Lower leg skin (tissue), 3 donors: ENCODE results near the gene ABLIM1.

Source experiments
- CTCF ChIP-seq, 3 donors: fragments of 450-650 bp; IDR thresholded peaks; one replicate each; pipeline ENCODE4 v1.5.1; 2016; ENCODE audit warnings: antibody characterized with exemption in 3 of 3, mild to moderate bottlenecking in 3 of 3, moderate library complexity in 2 of 3
- POLR2A ChIP-seq, 2 donors: fragments of 450-650 bp; IDR thresholded peaks; one replicate each; pipeline ENCODE4 v1.6.1; 2016 to 2017; ENCODE audit warnings: antibody characterized with exemption in 2 of 2, mild to moderate bottlenecking in 1 of 2, moderate library complexity in 1 of 2

DNA sequence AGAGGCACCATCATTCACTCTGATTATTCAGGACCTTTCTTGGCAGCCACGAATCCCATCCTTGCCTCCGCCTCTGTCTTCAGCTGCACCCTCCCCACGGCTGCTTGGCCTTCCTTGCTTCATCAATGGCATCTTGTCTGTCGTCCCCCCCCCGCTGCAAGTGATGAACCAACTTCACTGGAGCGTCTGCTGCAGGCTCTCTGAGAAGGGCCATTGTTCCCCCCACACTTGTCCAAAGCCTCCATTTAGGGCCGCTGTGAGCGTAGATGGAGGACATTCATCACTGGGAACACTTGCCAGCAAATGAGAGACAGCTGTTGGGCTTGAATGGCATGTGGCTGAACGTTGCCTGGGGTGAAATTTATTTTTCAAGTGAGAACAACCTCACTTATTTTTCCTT, 273.9 kb downstream of the ABLIM1 start:
- no peak for TF ChIP-seq CTCF (IDR thresholded peaks at IDR 0.05)
- no peak for TF ChIP-seq POLR2A (IDR thresholded peaks at IDR 0.05)
